Activated T-cell treated with anti-CD3 and anti-CD28 coated beads, Interleukin-2, amount 50 U/mL, for 72 hours (primary cell): ENCODE results near the gene ERP29. TPM values are rescaled to one million over a fixed set of nuclear protein-coding genes. Genes with fewer than 3 reads are reported as not detected.
A peak's percentile ranks its signal among the peaks of the same experiment; 100 is the strongest.
"Not testable (repeated sequence)": the region's sequence is repeated elsewhere in the genome, so short reads cannot be mapped to it uniquely, and the experiment has no call there.

Source experiments
- ATAC-seq, 2 donors: fragments of 150-1000 bp; cut with Tn5 transposase; replicated peaks in 1 of 2; 2 replicates each; pipeline ENCODE4 v1.10.0; 2021; ENCODE audit warnings: moderate library complexity in 2 of 2, mild to moderate bottlenecking in 1 of 2
- DNase-seq, 2 donors: peaks; one replicate each; pipeline ENCODE4 v3.0.0; 2021 to 2022; ENCODE audit warnings: mixed read lengths in 1 of 2
- H3K27ac Mint-ChIP-seq: one replicate; pipeline ENCODE4 v1.8.0; 2022; ENCODE audit warnings: mild to moderate bottlenecking, moderate library complexity, mixed read lengths
- H3K27me3 Mint-ChIP-seq: one replicate; pipeline ENCODE4 v1.8.0; 2022; ENCODE audit warnings: low read depth, mixed read lengths
- H3K36me3 Mint-ChIP-seq, 2 donors: one replicate each; pipeline ENCODE4 v1.8.0; 2022; ENCODE audit warnings: mixed read lengths in 2 of 2, mild to moderate bottlenecking in 1 of 2; ENCODE audit not compliant: insufficient read depth in 2 of 2
- H3K4me1 Mint-ChIP-seq: one replicate; pipeline ENCODE4 v1.8.0; 2022; ENCODE audit warnings: low read depth, mixed read lengths
- H3K4me3 Mint-ChIP-seq, 2 donors: one replicate each; pipeline ENCODE4 v1.8.0; 2022; ENCODE audit warnings: mild to moderate bottlenecking in 2 of 2, mixed read lengths in 2 of 2, moderate library complexity in 2 of 2
- H3K9me3 Mint-ChIP-seq, 2 donors: one replicate each; pipeline ENCODE4 v1.8.0; 2022; ENCODE audit warnings: mixed read lengths in 2 of 2
- total RNA-seq, 2 donors: library from RNA; stranded (reverse); gene quantifications; one replicate each; pipeline ENCODE4 v1.2.3, GENCODE V29; 2022

The ERP29 gene
- total RNA-seq, 2 donors from 2014 or later = 145 to 154 TPM

- DNase-seq (no peak), ATAC-seq (peak; percentile 68 to 75)
- H3K9me3 Mint-ChIP-seq = no peaks in the 10 kb centered on the region
- H3K4me1 Mint-ChIP-seq = peaks cover 57% of the 10 kb centered on the region
- no peaks in the 10 kb centered on the region for H3K36me3 Mint-ChIP-seq
- H3K27ac Mint-ChIP-seq = peak overlapping the region; percentile 3
- H3K4me3 Mint-ChIP-seq = peak overlapping the region; percentile 82 to 95
- no peaks in the 10 kb centered on the region for H3K27me3 Mint-ChIP-seq
Measured at GRCh38 chr12:111993292-111994150, 19.7 kb upstream of the ERP29 start.

GRCh38 chr12:111994211-111995111, 18.8 kb upstream of the ERP29 start:
- H3K4me3 Mint-ChIP-seq = peak overlapping the region; percentile 82 to 95
- not testable (repeated sequence) for H3K36me3 Mint-ChIP-seq, ATAC-seq, H3K27me3 Mint-ChIP-seq, H3K9me3 Mint-ChIP-seq, DNase-seq
- H3K4me1 Mint-ChIP-seq = peaks cover 63% of the 10 kb centered on the region
- H3K27ac Mint-ChIP-seq = peak overlapping the region; percentile 86

GRCh38 chr12:111995782-111996480, 17.3 kb upstream of the ERP29 start:
- ATAC-seq (no peak), DNase-seq (no peak)
- H3K4me3 Mint-ChIP-seq = peak overlapping the region in 1 of 2 donors; percentile 95
- H3K27me3 Mint-ChIP-seq = no peaks in the 10 kb centered on the region
- no peaks in the 10 kb centered on the region for H3K9me3 Mint-ChIP-seq
- H3K27ac Mint-ChIP-seq = no peak overlapping the region
- peaks cover 71% of the 10 kb centered on the region for H3K4me1 Mint-ChIP-seq
- no peaks in the 10 kb centered on the region for H3K36me3 Mint-ChIP-seq

GRCh38 chr12:111997300-111997699, 15.9 kb upstream of the ERP29 start:
- Mint-ChIP-seq H3K4me3 (peak overlapping the region in 1 of 2 donors; percentile 40), H3K27ac (peak overlapping the region; percentile 91), H3K4me1 (peaks cover 73% of the 10 kb centered on the region)

GRCh38 chr12:111998015-111998414, 15.2 kb upstream of the ERP29 start:
- Mint-ChIP-seq H3K4me3 (peak overlapping the region in 1 of 2 donors; percentile 10), H3K27ac (no peak overlapping the region), H3K9me3 (no peaks in the 10 kb centered on the region), H3K4me1 (peaks cover 72% of the 10 kb centered on the region), H3K36me3 (peaks cover 0 to 3% of the 10 kb centered on the region in 2 donors), H3K27me3 (no peaks in the 10 kb centered on the region)
- ATAC-seq (no peak), DNase-seq (no peak)

More at GRCh38 chr12:111997300-111997699, 15.9 kb upstream of the ERP29 start:
- H3K9me3 Mint-ChIP-seq = no peaks in the 10 kb centered on the region
- ATAC-seq (no peak), DNase-seq (no peak)
- H3K27me3 Mint-ChIP-seq = no peaks in the 10 kb centered on the region
- H3K36me3 Mint-ChIP-seq = no peaks in the 10 kb centered on the region

GRCh38 chr12:111999129-111999528, 14.1 kb upstream of the ERP29 start:
- H3K27ac Mint-ChIP-seq, H3K36me3 Mint-ChIP-seq, H3K27me3 Mint-ChIP-seq, DNase-seq, H3K9me3 Mint-ChIP-seq, ATAC-seq: not testable (repeated sequence)
- peaks cover 63% of the 10 kb centered on the region for H3K4me1 Mint-ChIP-seq
- peak overlapping the region in 1 of 2 donors; percentile 19 for H3K4me3 Mint-ChIP-seq

GRCh38 chr12:112000820-112001219, 12.4 kb upstream of the ERP29 start:
- no peak for ATAC-seq
- no peak for DNase-seq
- Mint-ChIP-seq H3K9me3 (no peaks in the 10 kb centered on the region), H3K27me3 (no peaks in the 10 kb centered on the region), H3K27ac (peak overlapping the region; percentile 97), H3K4me1 (peaks cover 54% of the 10 kb centered on the region), H3K4me3 (peak overlapping the region; percentile 39 to 84), H3K36me3 (peaks cover 0 to 6% of the 10 kb centered on the region in 2 donors)

GRCh38 chr12:112001576-112001975, 11.7 kb upstream of the ERP29 start:
- DNase-seq (no peak), ATAC-seq (peak; percentile 69 to 71)
- H3K4me1 Mint-ChIP-seq = peaks cover 61% of the 10 kb centered on the region
- H3K36me3 Mint-ChIP-seq = peaks cover 0 to 6% of the 10 kb centered on the region in 2 donors
- H3K9me3 Mint-ChIP-seq = no peaks in the 10 kb centered on the region
- H3K27ac Mint-ChIP-seq = peak overlapping the region; percentile 97
- H3K4me3 Mint-ChIP-seq = peak overlapping the region; percentile 55 to 83
- no peaks in the 10 kb centered on the region for H3K27me3 Mint-ChIP-seq

GRCh38 chr12:112004041-112004440, 9.2 kb upstream of the ERP29 start:
- Mint-ChIP-seq H3K36me3 (peaks cover 0 to 6% of the 10 kb centered on the region in 2 donors), H3K4me1 (peaks cover 48% of the 10 kb centered on the region), H3K27ac (no peak overlapping the region), H3K4me3 (no peak overlapping the region), H3K9me3 (no peaks in the 10 kb centered on the region), H3K27me3 (no peaks in the 10 kb centered on the region)
- DNase-seq = no peak
- ATAC-seq = no peak

- Mint-ChIP-seq H3K27ac (peak overlapping the region; percentile 81), H3K36me3 (peaks cover 0 to 6% of the 10 kb centered on the region in 2 donors), H3K27me3 (no peaks in the 10 kb centered on the region), H3K4me1 (peaks cover 47% of the 10 kb centered on the region), H3K4me3 (peak overlapping the region in 1 of 2 donors; percentile 4), H3K9me3 (no peaks in the 10 kb centered on the region)
- no peak for ATAC-seq
- no peak for DNase-seq
Measured at GRCh38 chr12:112005419-112006395, 7.5 kb upstream of the ERP29 start.

GRCh38 chr12:112007945-112008344, 5.3 kb upstream of the ERP29 start:
- no peak for DNase-seq
- no peak overlapping the region for H3K27ac Mint-ChIP-seq
- peaks cover 45% of the 10 kb centered on the region for H3K4me1 Mint-ChIP-seq
- no peaks in the 10 kb centered on the region for H3K27me3 Mint-ChIP-seq
- H3K9me3 Mint-ChIP-seq = no peaks in the 10 kb centered on the region
- H3K36me3 Mint-ChIP-seq = peaks cover 2 to 11% of the 10 kb centered on the region in 2 donors
- H3K4me3 Mint-ChIP-seq = no peak overlapping the region
- ATAC-seq = no peak

GRCh38 chr12:112008918-112009317, 4.3 kb upstream of the ERP29 start:
- DNase-seq (no peak), ATAC-seq (no peak)
- no peaks in the 10 kb centered on the region for H3K27me3 Mint-ChIP-seq
- H3K9me3 Mint-ChIP-seq = no peaks in the 10 kb centered on the region
- H3K27ac Mint-ChIP-seq = no peak overlapping the region
- H3K4me3 Mint-ChIP-seq = no peak overlapping the region
- H3K36me3 Mint-ChIP-seq = peaks cover 2 to 11% of the 10 kb centered on the region in 2 donors
- H3K4me1 Mint-ChIP-seq = peaks cover 43% of the 10 kb centered on the region
